IMR-90 (cell line): Measurements from ENCODE around the gene CYFIP1.

Experiments used
- BHLHE40 ChIP-seq: fragments of 150-350 bp; IDR thresholded peaks from 2 replicates; pipeline ENCODE4 v1.6.1; 2016; ENCODE audit warnings: mild to moderate bottlenecking, low read depth, low read length
- CTCF ChIP-seq: conservative IDR thresholded peaks from 2 replicates; pipeline ENCODE4 v1.5.1; 2012; ENCODE audit warnings: mild to moderate bottlenecking, low read depth, low read length, improper control_type of control experiment
- FOS ChIP-seq: fragments of 150-350 bp; IDR thresholded peaks from 2 replicates; pipeline ENCODE4 v1.6.1; 2016; ENCODE audit warnings: low read depth, low read length
- MAFK ChIP-seq: IDR thresholded peaks from 2 replicates; pipeline ENCODE4 v1.6.1; 2012; ENCODE audit warnings: low read depth, low read length, improper control_type of control experiment
- NFE2L2 ChIP-seq: fragments of 150-350 bp; IDR thresholded peaks from 2 replicates; pipeline ENCODE4 v1.6.1; 2016; ENCODE audit warnings: low read depth, mild to moderate bottlenecking, low read length
- POLR2A ChIP-seq: IDR thresholded peaks from 2 replicates; pipeline ENCODE4 v1.6.1; 2012; ENCODE audit warnings: mild to moderate bottlenecking, low read depth, low read length
- RAD21 ChIP-seq: IDR thresholded peaks from 2 replicates; pipeline ENCODE4 v1.6.1; 2012; ENCODE audit warnings: low read length, improper control_type of control experiment
- RFX5 ChIP-seq: IDR thresholded peaks from 2 replicates; pipeline ENCODE4 v1.8.0; 2012; ENCODE audit warnings: low read depth, mild to moderate bottlenecking, low read length, moderate library complexity
- SMC3 ChIP-seq: fragments of 150-350 bp; IDR thresholded peaks from 2 replicates; pipeline ENCODE4 v1.6.1; 2016; ENCODE audit warnings: low read depth, mild to moderate bottlenecking, antibody characterized with exemption, low read length, moderate library complexity
- TF ChIP-seq, protein P1 (sequence below): fragments of 150-350 bp; IDR thresholded peaks from 2 replicates; pipeline ENCODE4 v1.6.1; 2016; ENCODE audit warnings: low read depth, mild to moderate bottlenecking, low read length, moderate library complexity, borderline replicate concordance
- TF ChIP-seq, protein P2 (sequence below): fragments of 150-350 bp; IDR thresholded peaks from 2 replicates; pipeline ENCODE4 v1.6.1; 2017; ENCODE audit warnings: mild to moderate bottlenecking, antibody characterized with exemption, low read length, low read depth

- TF ChIP-seq, protein P1, sequence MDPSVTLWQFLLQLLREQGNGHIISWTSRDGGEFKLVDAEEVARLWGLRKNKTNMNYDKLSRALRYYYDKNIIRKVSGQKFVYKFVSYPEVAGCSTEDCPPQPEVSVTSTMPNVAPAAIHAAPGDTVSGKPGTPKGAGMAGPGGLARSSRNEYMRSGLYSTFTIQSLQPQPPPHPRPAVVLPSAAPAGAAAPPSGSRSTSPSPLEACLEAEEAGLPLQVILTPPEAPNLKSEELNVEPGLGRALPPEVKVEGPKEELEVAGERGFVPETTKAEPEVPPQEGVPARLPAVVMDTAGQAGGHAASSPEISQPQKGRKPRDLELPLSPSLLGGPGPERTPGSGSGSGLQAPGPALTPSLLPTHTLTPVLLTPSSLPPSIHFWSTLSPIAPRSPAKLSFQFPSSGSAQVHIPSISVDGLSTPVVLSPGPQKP, result no peak
- no peak for TF ChIP-seq CTCF
- TF ChIP-seq POLR2A, result no peak
- no peak for TF ChIP-seq BHLHE40
- no peak for TF ChIP-seq SMC3
- TF ChIP-seq NFE2L2, result no peak
- no peak for TF ChIP-seq RFX5
- no peak for TF ChIP-seq RAD21
- TF ChIP-seq FOS, result no peak
- no peak for TF ChIP-seq MAFK
- TF ChIP-seq, protein P2, sequence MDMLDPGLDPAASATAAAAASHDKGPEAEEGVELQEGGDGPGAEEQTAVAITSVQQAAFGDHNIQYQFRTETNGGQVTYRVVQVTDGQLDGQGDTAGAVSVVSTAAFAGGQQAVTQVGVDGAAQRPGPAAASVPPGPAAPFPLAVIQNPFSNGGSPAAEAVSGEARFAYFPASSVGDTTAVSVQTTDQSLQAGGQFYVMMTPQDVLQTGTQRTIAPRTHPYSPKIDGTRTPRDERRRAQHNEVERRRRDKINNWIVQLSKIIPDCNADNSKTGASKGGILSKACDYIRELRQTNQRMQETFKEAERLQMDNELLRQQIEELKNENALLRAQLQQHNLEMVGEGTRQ, result no peak
Measured at GRCh38 chr15:22904736-22905135, 75.4 kb downstream of the CYFIP1 start.
